Endothelial cell of umbilical vein (primary cell): ENCODE results near the gene FANCL. TPM values are rescaled to one million over a fixed set of nuclear protein-coding genes. Genes with fewer than 3 reads are reported as not detected.

Source experiments
- BruUV-seq: library from RNA; stranded (reverse); fragments of 400-500 nt; replicated peaks from 2 replicates; lab custom pipeline; 2021; lab: Mats Ljungman, UMichigan
- CTCF ChIA-PET: fragments of 300-600, 350-600 bp; sonication (Branson Sonifier 250); formaldehyde crosslinking; loops from one replicate; lab custom pipeline; 2021; ENCODE audit warnings: antibody characterized with exemption, inconsistent platforms; lab: Charles Lee
- POLR2A ChIA-PET: fragments of 300-600, 350-600 bp; sonication (Branson Sonifier 250); formaldehyde crosslinking; loops from one replicate; lab custom pipeline; 2021; ENCODE audit warnings: antibody characterized with exemption, inconsistent platforms; lab: Charles Lee
- DNase-seq: peaks from one replicate; pipeline ENCODE4 v3.0.0-alpha.2; 2011; ENCODE audit warnings: low read depth, low spot score
- FAIRE-seq: peaks from 2 replicates; lab custom pipeline; 2011; peaks lifted over from hg19 to GRCh38; lab: Jason Lieb, UNC
- H2AFZ ChIP-seq: 2 replicates; pipeline ENCODE4 v1.6.0; 2012; ENCODE audit warnings: low read depth, low read length, control low read depth, inconsistent platforms
- H3K27ac ChIP-seq: 2 replicates; pipeline ENCODE4 v1.5.1; 2011; ENCODE audit warnings: low read depth, mild to moderate bottlenecking, control low read depth, low read length, moderate library complexity; ENCODE audit not compliant: insufficient read depth
- H3K27me3 ChIP-seq, 2 experiments: 2 replicates each; pipeline versions ENCODE4 v1.6.0 to v1.6.1; 2011; ENCODE audit warnings: low read length in 2 of 2, mixed read lengths in 1 of 2; ENCODE audit not compliant: control insufficient read depth in 2 of 2, insufficient read depth in 2 of 2
- H3K36me3 ChIP-seq, 2 experiments: 2 replicates in 1 of 2; 3 replicates in 1 of 2; pipeline ENCODE4 v1.5.1; 2011; ENCODE audit warnings: low read length in 2 of 2, mild to moderate bottlenecking in 1 of 2, moderate library complexity in 1 of 2; ENCODE audit not compliant: control insufficient read depth in 2 of 2, insufficient read depth in 2 of 2; ENCODE audit errors: extremely low read depth in 1 of 2
- H3K4me1 ChIP-seq: 3 replicates; pipeline ENCODE4 v1.5.1; 2011; ENCODE audit warnings: mild to moderate bottlenecking, low read length; ENCODE audit not compliant: control insufficient read depth, insufficient read depth; ENCODE audit errors: extremely low read depth
- H3K4me2 ChIP-seq: 2 replicates; pipeline ENCODE4 v1.6.1; 2011; ENCODE audit warnings: low read length, control low read depth, mixed read lengths; ENCODE audit not compliant: insufficient read depth
- H3K4me3 ChIP-seq, 3 experiments: fragments of 200-600 bp in 1 of 3; sonication (generic), shearing (Covaris generic) in 1 of 3; replicated peaks in 1 of 3; 2 replicates each; pipeline ENCODE4 v1.5.1; 2011 to 2016; ENCODE audit warnings: control low read depth in 3 of 3, low read length in 3 of 3, mild to moderate bottlenecking in 2 of 3, inconsistent platforms in 1 of 3, low read depth in 1 of 3, moderate library complexity in 1 of 3; ENCODE audit not compliant: insufficient read depth in 1 of 3
- H3K79me2 ChIP-seq: 2 replicates; pipeline ENCODE4 v1.6.0; 2012; ENCODE audit warnings: low read length, inconsistent platforms; ENCODE audit not compliant: control insufficient read depth, insufficient read depth
- H3K9ac ChIP-seq: replicated peaks from 2 replicates; pipeline ENCODE3; 2011; ENCODE audit warnings: low read length, control low read depth; ENCODE audit not compliant: insufficient read depth; ENCODE audit errors: extremely low read depth
- H3K9me1 ChIP-seq: replicated peaks from 3 replicates; pipeline ENCODE4 v1.6.0; 2011; ENCODE audit warnings: mild to moderate bottlenecking, low read length; ENCODE audit not compliant: control insufficient read depth, insufficient read depth; ENCODE audit errors: extremely low read depth
- H3K9me3 ChIP-seq: replicated peaks from 2 replicates; pipeline ENCODE4 v1.5.1; 2012; ENCODE audit warnings: low read length, inconsistent platforms; ENCODE audit not compliant: control insufficient read depth, insufficient read depth
- H4K20me1 ChIP-seq: replicated peaks from 2 replicates; pipeline ENCODE3; 2011; ENCODE audit warnings: mild to moderate bottlenecking, low read length; ENCODE audit not compliant: control insufficient read depth, insufficient read depth; ENCODE audit errors: extremely low read depth
- CTCF ChIP-seq, 2 donors: IDR thresholded peaks; 1 replicate in 1 of 2; 2 replicates in 1 of 2; pipeline ENCODE4 v1.5.1; 2011; ENCODE audit warnings: low read length in 2 of 2, mild to moderate bottlenecking in 2 of 2, moderate library complexity in 2 of 2, control low read depth in 1 of 2, inconsistent platforms in 1 of 2, low read depth in 1 of 2; ENCODE audit not compliant: insufficient read depth in 1 of 2; ENCODE audit errors: extremely low read depth in 1 of 2
- EZH2 ChIP-seq: IDR thresholded peaks from 2 replicates; pipeline ENCODE4 v1.6.1; 2012; ENCODE audit warnings: borderline replicate concordance, low read depth, mild to moderate bottlenecking, moderate library complexity, low read length, inconsistent platforms; ENCODE audit not compliant: severe bottlenecking
- FOS ChIP-seq: IDR thresholded peaks from 2 replicates; pipeline ENCODE4 v1.6.1; 2011; ENCODE audit warnings: mild to moderate bottlenecking, low read length, moderate library complexity, borderline replicate concordance; ENCODE audit not compliant: insufficient read depth
- GATA2 ChIP-seq: IDR thresholded peaks from 2 replicates; pipeline ENCODE4 v1.7.0; 2011; ENCODE audit warnings: low read depth, mild to moderate bottlenecking, moderate library complexity, mixed read lengths, low read length; ENCODE audit not compliant: insufficient read length, insufficient read depth
- JUN ChIP-seq: IDR thresholded peaks from 2 replicates; pipeline ENCODE4 v1.6.1; 2011; ENCODE audit warnings: borderline replicate concordance, low read depth; ENCODE audit not compliant: insufficient read length, insufficient read depth
- MYC ChIP-seq: IDR thresholded peaks from one replicate; pipeline ENCODE4 v1.6.1; 2011; ENCODE audit warnings: mild to moderate bottlenecking, low read depth, low read length
- POLR2A ChIP-seq: IDR thresholded peaks from 2 replicates; pipeline ENCODE4 v1.6.1; 2012; ENCODE audit warnings: low read depth, mild to moderate bottlenecking, control low read depth, low read length
- POLR2AphosphoS5 ChIP-seq: IDR thresholded peaks from 2 replicates; pipeline ENCODE4 v1.6.1; 2012; ENCODE audit warnings: low read depth, mild to moderate bottlenecking, control low read depth, low read length, moderate library complexity; ENCODE audit not compliant: insufficient read depth
- dilution Hi-C: fragments of 300-500 bp; cut with MboI; formaldehyde crosslinking; loops from one replicate; pipeline ENCODE4 v1.15.0; 2019; ENCODE audit warnings: low sequenced_read_pairs; ENCODE audit not compliant: extremely low pct_ligation_motif_present
- intact Hi-C: fragments of 100-400 bp; cut with micrococcal nuclease; formaldehyde crosslinking; loops from one replicate; pipeline ENCODE4 v1.10.0; 2022
- polyA plus RNA-seq, 4 experiments: library from polyadenylated mRNA; depleted of rRNA in 3 of 4; stranded (reverse) in 3 of 4; unstranded in 1 of 4; fragments of >200 nt; gene quantifications; 2 replicates each; pipeline versions ENCODE4 v1.2.1 to v1.2.3, GENCODE V29; 2011 to 2012; ENCODE audit warnings: missing spikeins in 1 of 4
- total RNA-seq: library from RNA; stranded (reverse); gene quantifications from 2 replicates; pipeline ENCODE4 v1.2.3, GENCODE V29; 2021
- TF ChIP-seq, protein P1 (sequence below): IDR thresholded peaks from 2 replicates; pipeline ENCODE4 v1.6.1; 2011; ENCODE audit not compliant: insufficient read depth, insufficient read length

FANCL gene
- total and polyA plus RNA-seq, 2 donors (not counting 3 experiments of a cell fraction or from before 2014, with no cell fraction given) = 10.3 to 15.8 TPM

DNA sequence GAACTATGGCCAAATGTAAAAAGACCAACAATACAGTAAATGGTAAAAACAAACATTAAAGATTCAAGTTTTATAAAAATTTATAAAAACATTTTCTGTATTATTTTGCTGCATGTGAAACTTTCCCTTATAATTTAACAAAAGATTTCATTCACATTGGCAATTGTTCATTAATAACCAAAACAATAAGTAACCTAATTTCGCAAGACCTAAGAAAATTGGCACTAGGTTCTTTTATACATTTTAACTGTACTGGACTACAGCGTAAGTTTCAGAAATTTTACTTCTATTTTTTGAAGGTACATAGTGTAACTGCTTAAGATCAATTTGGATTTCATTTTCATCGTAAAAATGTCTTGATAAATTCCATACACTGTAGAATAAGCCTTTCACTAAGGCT lies 77.2 kb downstream of the FANCL start:
- Histone ChIP-seq H3K9me3 (no peaks in the 10 kb centered on the region), H3K4me1 (no peaks in the 10 kb centered on the region), H3K4me2 (no peak overlapping the region), H3K36me3 (peaks cover 0 to 17% of the 10 kb centered on the region in 2 experiments), H3K9me1 (no peaks in the 10 kb centered on the region), H3K27me3 (no peaks in the 10 kb centered on the region), H4K20me1 (no peaks in the 10 kb centered on the region), H3K9ac (no peak overlapping the region), H3K27ac (no peak overlapping the region), H3K4me3 (no peak overlapping the region), H3K79me2 (no peaks in the 10 kb centered on the region), H2AFZ (no peak overlapping the region)
- intact Hi-C loops = no loop called here
- DNase-seq (no peak), FAIRE-seq (no peak)
- BruUV-seq = no TSS peak
- TF ChIP-seq EZH2 (no peak), POLR2AphosphoS5 (no peak), POLR2A (no peak), JUN (no peak), FOS (no peak), GATA2 (no peak), MYC (no peak), CTCF (IDR thresholded peaks at IDR 0.05; ENCODE audit: extremely low read depth in 1 of 2, insufficient read depth in 1 of 2, low read depth in 1 of 2, low read length in 2 of 2) (no peak)
- TF ChIP-seq, protein P1, sequence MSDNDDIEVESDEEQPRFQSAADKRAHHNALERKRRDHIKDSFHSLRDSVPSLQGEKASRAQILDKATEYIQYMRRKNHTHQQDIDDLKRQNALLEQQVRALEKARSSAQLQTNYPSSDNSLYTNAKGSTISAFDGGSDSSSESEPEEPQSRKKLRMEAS = no peak
- CTCF ChIA-PET = no interaction called here
- POLR2A ChIA-PET = no interaction called here
- dilution Hi-C loops = no loop called here
